Stomach (tissue), 4 donors: Measurements from ENCODE around the gene ENTR1.

ENCODE experiments used
- POLR2AphosphoS5 ChIP-seq, 3 donors: sonication (generic); formaldehyde crosslinking; IDR thresholded peaks; one replicate each; pipeline ENCODE4 v1.6.1; 2016; ENCODE audit warnings: antibody characterized with exemption in 3 of 3
- TF ChIP-seq, protein P1 (sequence below), 7 experiments: fragments of 450-650 bp in 4 of 7; fragments of 200-600 bp in 3 of 7; sonication (generic) in 3 of 7; IDR thresholded peaks; one replicate each; pipeline ENCODE4 v1.5.1; 2016 to 2019; ENCODE audit warnings: antibody characterized with exemption in 7 of 7, control low read depth in 2 of 7, mild to moderate bottlenecking in 1 of 7

DNA sequence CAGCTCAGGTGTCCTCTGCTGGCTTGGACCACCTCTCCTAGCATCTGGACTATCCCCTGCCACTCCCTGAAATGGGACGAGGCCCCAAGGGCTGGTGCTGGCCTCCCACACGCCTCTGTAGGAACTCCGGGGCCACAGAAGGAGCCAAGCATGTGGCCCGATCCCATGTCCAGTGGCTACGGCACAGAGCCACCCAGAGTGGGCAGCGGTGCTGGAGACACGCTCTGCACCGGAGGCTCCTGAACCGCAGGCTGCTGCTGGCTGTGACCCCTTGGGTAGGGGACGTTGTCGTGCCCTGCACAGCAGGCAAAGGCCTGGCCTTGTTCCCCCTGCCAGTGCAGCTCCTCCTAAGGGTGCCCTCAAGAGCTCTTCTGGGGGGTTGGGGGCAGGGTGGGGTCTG is 30.5 kb downstream of the ENTR1 start:
- TF ChIP-seq, protein P1, sequence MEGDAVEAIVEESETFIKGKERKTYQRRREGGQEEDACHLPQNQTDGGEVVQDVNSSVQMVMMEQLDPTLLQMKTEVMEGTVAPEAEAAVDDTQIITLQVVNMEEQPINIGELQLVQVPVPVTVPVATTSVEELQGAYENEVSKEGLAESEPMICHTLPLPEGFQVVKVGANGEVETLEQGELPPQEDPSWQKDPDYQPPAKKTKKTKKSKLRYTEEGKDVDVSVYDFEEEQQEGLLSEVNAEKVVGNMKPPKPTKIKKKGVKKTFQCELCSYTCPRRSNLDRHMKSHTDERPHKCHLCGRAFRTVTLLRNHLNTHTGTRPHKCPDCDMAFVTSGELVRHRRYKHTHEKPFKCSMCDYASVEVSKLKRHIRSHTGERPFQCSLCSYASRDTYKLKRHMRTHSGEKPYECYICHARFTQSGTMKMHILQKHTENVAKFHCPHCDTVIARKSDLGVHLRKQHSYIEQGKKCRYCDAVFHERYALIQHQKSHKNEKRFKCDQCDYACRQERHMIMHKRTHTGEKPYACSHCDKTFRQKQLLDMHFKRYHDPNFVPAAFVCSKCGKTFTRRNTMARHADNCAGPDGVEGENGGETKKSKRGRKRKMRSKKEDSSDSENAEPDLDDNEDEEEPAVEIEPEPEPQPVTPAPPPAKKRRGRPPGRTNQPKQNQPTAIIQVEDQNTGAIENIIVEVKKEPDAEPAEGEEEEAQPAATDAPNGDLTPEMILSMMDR (IDR thresholded peaks at IDR 0.05), result no peak
- no peak for TF ChIP-seq POLR2AphosphoS5 (IDR thresholded peaks at IDR 0.05)
